GM12878 (cell line): ENCODE data around the gene QSOX2. TPM values are rescaled to one million over a fixed set of nuclear protein-coding genes. Genes with fewer than 3 reads are reported as not detected.

ENCODE experiments used
- ATAC-seq: fragments of 200-7000 bp; cut with Tn5 transposase; 3 replicates; pipeline ENCODE4 v1.9.1; 2020; ENCODE audit warnings: mild to moderate bottlenecking, moderate library complexity
- BruUV-seq: library from RNA; stranded (reverse); fragments of 400-500 nt; replicated peaks from 2 replicates; lab custom pipeline; 2021; lab: Mats Ljungman, UMichigan
- CTCF ChIA-PET: fragments of 300-600 bp; sonication (Branson Sonifier 250); formaldehyde crosslinking; extraction: SDS; loops from one replicate; lab custom pipeline; 2021; ENCODE audit warnings: inconsistent platforms; lab: Yijun Ruan, JAX
- POLR2A ChIA-PET: fragments of 350-600 bp; formaldehyde crosslinking; extraction: SDS; loops from one replicate; lab custom pipeline; 2021; ENCODE audit warnings: inconsistent platforms; lab: Charles Lee
- RAD21 ChIA-PET: fragments of 300-600 bp; sonication (Branson Sonifier 250); formaldehyde crosslinking; loops from one replicate; lab custom pipeline; 2023; ENCODE audit warnings: antibody characterized with exemption; ENCODE audit not compliant: unreplicated experiment; lab: Charles Lee
- SMC1A ChIA-PET: fragments of 300-600 bp; sonication (Branson Sonifier 250); formaldehyde crosslinking; loops from one replicate; lab custom pipeline; 2023; ENCODE audit not compliant: unreplicated experiment, uncharacterized antibody; lab: Charles Lee
- DNase-seq: peaks from one replicate; pipeline ENCODE4 v3.0.0-alpha.2; 2011; ENCODE audit warnings: low read depth, low spot score
- FAIRE-seq: peaks from 3 replicates; lab custom pipeline; 2011; peaks lifted over from hg19 to GRCh38; lab: Jason Lieb, UNC
- H2AFZ ChIP-seq: 2 replicates; pipeline ENCODE4 v1.6.0; 2011; ENCODE audit warnings: low read depth, low read length, control low read depth; ENCODE audit not compliant: control insufficient read depth
- H3K27ac ChIP-seq: 2 replicates; pipeline ENCODE4 v1.5.1; 2011; ENCODE audit warnings: control low read depth; ENCODE audit not compliant: control insufficient read depth, insufficient read depth
- H3K27me3 ChIP-seq, 2 experiments: replicated peaks in 1 of 2; 2 replicates each; pipeline versions ENCODE4 v1.6.0 to v1.6.1; 2011; ENCODE audit warnings: low read length in 1 of 2; ENCODE audit not compliant: control insufficient read depth in 2 of 2, insufficient read depth in 2 of 2
- H3K36me3 ChIP-seq, 2 experiments: 2 replicates each; pipeline ENCODE4 v1.5.1; 2011; ENCODE audit warnings: low read length in 1 of 2; ENCODE audit not compliant: control insufficient read depth in 2 of 2, insufficient read depth in 2 of 2
- H3K4me1 ChIP-seq: 2 replicates; pipeline ENCODE4 v1.6.1; 2011; ENCODE audit warnings: mild to moderate bottlenecking, low read length, moderate library complexity, mixed read lengths; ENCODE audit not compliant: control insufficient read depth, insufficient read depth
- H3K4me2 ChIP-seq: 2 replicates; pipeline ENCODE4 v1.6.0; 2011; ENCODE audit warnings: control low read depth; ENCODE audit not compliant: control insufficient read depth, insufficient read depth
- H3K4me3 ChIP-seq: fragments of 200-600 bp; sonication (generic); 2 replicates; pipeline ENCODE4 v1.5.1; 2016
- H3K79me2 ChIP-seq: 2 replicates; pipeline ENCODE4 v1.6.0; 2011; ENCODE audit warnings: low read length; ENCODE audit not compliant: control insufficient read depth, insufficient read depth
- H3K9ac ChIP-seq: 2 replicates; pipeline ENCODE4 v1.8.0; 2011; ENCODE audit warnings: low read length, control low read depth, mixed read lengths; ENCODE audit not compliant: control insufficient read depth, insufficient read depth
- H3K9me3 ChIP-seq: replicated peaks from 3 replicates; pipeline ENCODE4 v1.5.1; 2011; ENCODE audit warnings: mild to moderate bottlenecking, low read length; ENCODE audit not compliant: control insufficient read depth, insufficient read depth
- H4K20me1 ChIP-seq: 2 replicates; pipeline ENCODE4 v1.6.0; 2011; ENCODE audit not compliant: control insufficient read depth, insufficient read depth
- ASH2L ChIP-seq: fragments of 300-600, 200-600 bp; sonication (generic); IDR thresholded peaks from 2 replicates; pipeline ENCODE4 v1.6.1; 2017; ENCODE audit warnings: low read depth, mild to moderate bottlenecking, borderline replicate concordance
- ATF7 ChIP-seq: fragments of 450-650 bp; IDR thresholded peaks from 2 replicates; pipeline ENCODE4 v1.6.1; 2016; ENCODE audit warnings: low read depth, mild to moderate bottlenecking
- BMI1 ChIP-seq: fragments of 450-650 bp; IDR thresholded peaks from 2 replicates; pipeline ENCODE4 v1.6.1; 2016; ENCODE audit warnings: mild to moderate bottlenecking, moderate library complexity, borderline replicate concordance
- FOXK2 ChIP-seq: fragments of 450-650 bp; IDR thresholded peaks from 2 replicates; pipeline ENCODE4 v1.6.1; 2017; ENCODE audit warnings: mild to moderate bottlenecking, moderate library complexity
- GATAD2B ChIP-seq: fragments of 450-650 bp; conservative IDR thresholded peaks from 2 replicates; pipeline ENCODE4 v1.6.1; 2017; ENCODE audit warnings: low read depth, mild to moderate bottlenecking, moderate library complexity
- HCFC1 ChIP-seq: fragments of 150-350 bp; IDR thresholded peaks from 2 replicates; pipeline ENCODE4 v1.6.1; 2014; ENCODE audit warnings: low read length
- MEF2B ChIP-seq: fragments of 450-650 bp; IDR thresholded peaks from 2 replicates; pipeline ENCODE4 v1.6.1; 2018; ENCODE audit warnings: mild to moderate bottlenecking, moderate library complexity; ENCODE audit not compliant: partially characterized antibody, poor library complexity, severe bottlenecking
- NBN ChIP-seq: fragments of 450-650 bp; IDR thresholded peaks from 2 replicates; pipeline ENCODE4 v1.6.1; 2016
- NFXL1 ChIP-seq: fragments of 450-650 bp; IDR thresholded peaks from 2 replicates; pipeline ENCODE4 v1.6.1; 2017; ENCODE audit warnings: antibody characterized with exemption, mild to moderate bottlenecking, borderline replicate concordance
- PAX8 ChIP-seq: fragments of 450-650 bp; IDR thresholded peaks from 2 replicates; pipeline ENCODE4 v1.6.1; 2017; ENCODE audit warnings: mild to moderate bottlenecking, moderate library complexity
- SUPT20H ChIP-seq: IDR thresholded peaks from 2 replicates; pipeline ENCODE4 v1.6.1; 2011; ENCODE audit warnings: low read depth, mild to moderate bottlenecking, low read length, moderate library complexity, borderline replicate concordance; ENCODE audit not compliant: control insufficient read depth
- TAF1 ChIP-seq: IDR thresholded peaks from 2 replicates; pipeline ENCODE4 v1.6.1; 2011; ENCODE audit warnings: mild to moderate bottlenecking, low read depth, low read length, borderline replicate concordance
- ZBED1 ChIP-seq: IDR thresholded peaks from 2 replicates; pipeline ENCODE4 v1.6.1; 2016; ENCODE audit warnings: borderline replicate concordance
- WGBS: methylation state at CpG from one replicate; pipeline ENCODE4 v1.1.6; 2016; ENCODE audit warnings: low lambda C conversion rate; ENCODE audit not compliant: insufficient replicate concordance, insufficient coverage; ENCODE audit errors: missing lambda C conversion rate; 5-methylcytosine and 5-hydroxymethylcytosine counted together
- in situ Hi-C: fragments of 300-500 bp; cut with MboI; formaldehyde crosslinking; loops from 9 replicates; pipeline ENCODE4 v1.14.3; 2018; ENCODE audit warnings: mixed read lengths
- intact Hi-C: fragments of 100-400 bp; cut with micrococcal nuclease; formaldehyde crosslinking; loops from one replicate; pipeline ENCODE4 v1.14.2; 2022; ENCODE audit not compliant: unreplicated experiment
- polyA plus RNA-seq, 11 experiments: library from polyadenylated mRNA; depleted of rRNA in 4 of 11; unstranded in 6 of 11; stranded (reverse) in 5 of 11; fragments of >200 nt; fragmentation: Nextera tagmentation in 4 of 11; fragmentation: Illumina TruSeq in 1 of 11; extraction: Ambion mirVana in 4 of 11; extraction: Trizol in 1 of 11; gene quantifications; 1 replicate in 1 of 11; 2 replicates in 10 of 11; pipeline versions ENCODE4 v1.2.1 to v1.2.3, GENCODE V29; 2011 to 2016; ENCODE audit warnings: inconsistent platforms in 2 of 11, missing spikeins in 2 of 11, low read depth in 1 of 11
- total RNA-seq, 4 experiments: library from RNA; depleted of rRNA in 3 of 4; stranded (reverse); fragments of >200 nt in 3 of 4; fragmentation: Illumina TruSeq in 1 of 4; extraction: Trizol in 1 of 4; gene quantifications; 2 replicates each; pipeline versions ENCODE4 v1.2.1 to v1.2.3, GENCODE V29; 2013 to 2021
- TF ChIP-seq, protein P1 (sequence below): fragments of 450-650 bp; IDR thresholded peaks from 2 replicates; pipeline ENCODE4 v1.6.1; 2014; ENCODE audit warnings: mild to moderate bottlenecking

Gene QSOX2
- total and polyA plus RNA-seq, 10 of the 15 experiments (the other 5 are each of a cell fraction or from before 2014, with no cell fraction given) = 0.34 to 16.1 (median 8.2) TPM

DNA sequence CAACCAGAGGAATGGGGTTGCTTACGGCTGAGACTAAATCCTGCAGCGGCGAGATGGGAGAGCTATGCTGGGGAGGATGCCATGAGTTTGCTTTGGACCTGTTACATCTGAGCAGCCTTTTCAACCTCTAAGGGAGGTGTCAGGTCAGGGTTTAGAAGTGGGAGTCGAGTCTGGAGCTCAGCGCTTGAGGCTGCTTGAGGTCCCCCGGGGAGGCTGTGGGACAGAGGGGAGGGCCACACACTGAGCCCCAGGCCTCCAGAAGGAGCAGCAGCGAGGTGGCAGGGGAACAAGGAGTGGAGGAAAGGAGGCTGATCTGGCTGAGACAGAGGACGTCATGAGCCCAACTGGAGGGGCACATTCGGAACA, 1.9 kb upstream of the QSOX2 start:
- Histone ChIP-seq H3K9ac (no peak overlapping the region), H3K27me3 (peaks cover 0 to 1% of the 10 kb centered on the region in 2 experiments; a peak in 2 of 4 replicates), H3K79me2 (peaks cover 27% of the 10 kb centered on the region), H3K4me2 (no peak overlapping the region), H3K9me3 (no peaks in the 10 kb centered on the region), H3K4me1 (peaks cover 14% of the 10 kb centered on the region), H4K20me1 (no peaks in the 10 kb centered on the region), H2AFZ (no peak overlapping the region), H3K36me3 (no peaks in the 10 kb centered on the region), H3K27ac (no peak overlapping the region), H3K4me3 (no peak overlapping the region)
- no TSS peak for BruUV-seq
- ChIA-PET RAD21 (no interaction called here), SMC1A (interaction anchor here (0.6 kb wide), 1 partner anchor 30 kb away, joined by 3 read pairs; no protein-coding TSS in a partner anchor), CTCF (interaction anchor here (0.6 kb wide), 1 partner anchor 281 kb away, joined by 4 read pairs; no protein-coding TSS in a partner anchor), POLR2A (no interaction called here)
- intact Hi-C loops = no loop called here
- ATAC-seq = no peak
- TF ChIP-seq NFXL1 (no peak), FOXK2 (no peak), ASH2L (no peak), SUPT20H (no peak), HCFC1 (no peak), MEF2B (no peak), BMI1 (no peak), TAF1 (no peak), PAX8 (no peak), NBN (no peak), GATAD2B (no peak), ZBED1 (no peak), ATF7 (no peak)
- TF ChIP-seq, protein P1, sequence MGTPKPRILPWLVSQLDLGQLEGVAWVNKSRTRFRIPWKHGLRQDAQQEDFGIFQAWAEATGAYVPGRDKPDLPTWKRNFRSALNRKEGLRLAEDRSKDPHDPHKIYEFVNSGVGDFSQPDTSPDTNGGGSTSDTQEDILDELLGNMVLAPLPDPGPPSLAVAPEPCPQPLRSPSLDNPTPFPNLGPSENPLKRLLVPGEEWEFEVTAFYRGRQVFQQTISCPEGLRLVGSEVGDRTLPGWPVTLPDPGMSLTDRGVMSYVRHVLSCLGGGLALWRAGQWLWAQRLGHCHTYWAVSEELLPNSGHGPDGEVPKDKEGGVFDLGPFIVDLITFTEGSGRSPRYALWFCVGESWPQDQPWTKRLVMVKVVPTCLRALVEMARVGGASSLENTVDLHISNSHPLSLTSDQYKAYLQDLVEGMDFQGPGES = no peak
- no peak for DNase-seq
- WGBS = 61% methylated on average over 9 of the region's 9 CpGs
- in situ Hi-C loops = no loop called here
- no peak for FAIRE-seq
